ENCODE data around the gene FYCO1. TPM values are rescaled to one million over a fixed set of nuclear protein-coding genes. Genes with fewer than 3 reads are reported as not detected.

The FYCO1 gene
- total and polyA plus RNA-seq, 12 donors: 8.8 to 216 (median 143) TPM

GRCh38 chr3:45870099-45870498 lies 125.5 kb downstream of the FYCO1 start:
- no peak for TF ChIP-seq CTCF (IDR thresholded peaks at IDR 0.05)
- Histone ChIP-seq H3K27ac (no peak overlapping the region), H3K27me3 (no peaks in the 10 kb centered on the region), H3K36me3 (no peaks in the 10 kb centered on the region), H3K9me3 (peaks cover 0 to 2% (median 0%) of the 10 kb centered on the region in 11 donors), H3K4me3 (no peak overlapping the region), H3K4me1 (no peaks in the 10 kb centered on the region)
- 76 to 79% methylated on average over 4 of the region's 4 CpGs for WGBS, 2 donors
- intact Hi-C loops (cut with DNase I): no loop called here
- DNase-seq (no peak), ATAC-seq (no peak)

GRCh38 chr3:45869638-45870037 lies 126.0 kb downstream of the FYCO1 start:
- no peak overlapping the region for H3K4me3 ChIP-seq
- intact Hi-C loops (cut with DNase I): no loop called here
- ATAC-seq (no peak), DNase-seq (no peak)
- H3K36me3 ChIP-seq: no peaks in the 10 kb centered on the region
- H3K9me3 ChIP-seq: peaks cover 0 to 2% (median 0%) of the 10 kb centered on the region in 11 donors
- WGBS, 2 donors: 68 to 75% methylated on average over 3 of the region's 3 CpGs
- no peak for TF ChIP-seq CTCF (IDR thresholded peaks at IDR 0.05)
- H3K4me1 ChIP-seq: no peaks in the 10 kb centered on the region
- H3K27me3 ChIP-seq: no peaks in the 10 kb centered on the region
- no peak overlapping the region for H3K27ac ChIP-seq

GRCh38 chr3:45868650-45869049 lies 127.0 kb downstream of the FYCO1 start:
- Histone ChIP-seq H3K9me3 (peaks cover 0 to 7% (median 2%) of the 10 kb centered on the region in 11 donors), H3K27ac (no peak overlapping the region), H3K4me1 (no peaks in the 10 kb centered on the region), H3K4me3 (no peak overlapping the region), H3K36me3 (no peaks in the 10 kb centered on the region), H3K27me3 (no peaks in the 10 kb centered on the region)
- TF ChIP-seq CTCF (IDR thresholded peaks at IDR 0.05): no peak
- ATAC-seq (no peak), DNase-seq (no peak)
- intact Hi-C loops (cut with DNase I): no loop called here
- WGBS, 2 donors: 63 to 71% methylated on average over 2 of the region's 2 CpGs

- H3K4me1 ChIP-seq: no peaks in the 10 kb centered on the region
- DNase-seq: no peak
- TF ChIP-seq CTCF (IDR thresholded peaks at IDR 0.05): no peak
- intact Hi-C loops (cut with DNase I): no loop called here
- H3K4me3 ChIP-seq: no peak overlapping the region
- H3K9me3 ChIP-seq: peaks cover 0 to 11% (median 5%) of the 10 kb centered on the region in 11 donors
- no peak overlapping the region for H3K27ac ChIP-seq
- H3K27me3 ChIP-seq: peaks cover 0 to 4% (median 0%) of the 10 kb centered on the region in 7 donors
- 89 to 96% methylated on average over 2 of the region's 2 CpGs for WGBS, 2 donors
- no peak for ATAC-seq
- no peaks in the 10 kb centered on the region for H3K36me3 ChIP-seq
These were observed 127.4 kb downstream of the FYCO1 start for GRCh38 chr3:45868213-45868612.

Other genes with a start within 250 kb of the FYCO1 start
- gene SLC6A20, start 199.3 kb downstream of the FYCO1 start, total RNA-seq: under 1 TPM in 1 of 10 donors, not detected in 9; 0.09 TPM
- under 1 TPM in 1 of 2 donors, not detected in 1; 0.06 TPM for gene SLC6A20, start 199.3 kb downstream of the FYCO1 start, polyA plus RNA-seq
- 10 to 100 TPM in 3 of 10 donors, 1 to 10 TPM in 7; 6.0 to 12.2 (median 8.7) TPM for gene LZTFL1, start 153.7 kb downstream of the FYCO1 start, total RNA-seq
- 1 to 10 TPM; 2.6 to 6.6 TPM for gene LZTFL1, start 153.7 kb downstream of the FYCO1 start, polyA plus RNA-seq
- not detected for gene CCR9, start 109.3 kb downstream of the FYCO1 start, total RNA-seq
- gene CCR9, start 109.3 kb downstream of the FYCO1 start, polyA plus RNA-seq: not detected
- 1 to 10 TPM in 1 of 10 donors, under 1 TPM in 5, not detected in 4; 0.17 to 1.2 (median 0.39) TPM for gene CXCR6, start 52.4 kb downstream of the FYCO1 start, total RNA-seq
- gene CXCR6, start 52.4 kb downstream of the FYCO1 start, polyA plus RNA-seq: under 1 TPM; 0.22 to 0.36 TPM
- gene XCR1, start 31.7 kb upstream of the FYCO1 start, total RNA-seq: under 1 TPM in 4 of 10 donors, not detected in 6; 0.05 to 0.72 (median 0.09) TPM
- gene XCR1, start 31.7 kb upstream of the FYCO1 start, polyA plus RNA-seq: under 1 TPM in 1 of 2 donors, not detected in 1; 0.01 TPM
- 10 to 100 TPM in 1 of 10 donors, 1 to 10 TPM in 7, under 1 TPM in 2; 0.66 to 24.9 (median 1.8) TPM for gene CCR1, start 212.5 kb upstream of the FYCO1 start, total RNA-seq
- 1 to 10 TPM; 1.1 to 1.5 TPM for gene CCR1, start 212.5 kb upstream of the FYCO1 start, polyA plus RNA-seq
- under 1 TPM in 2 of 10 donors, not detected in 8; 0.61 to 0.67 TPM for gene CCR3, start 246.6 kb upstream of the FYCO1 start, total RNA-seq
- not detected for gene CCR3, start 246.6 kb upstream of the FYCO1 start, polyA plus RNA-seq